GM12875 (cell line): Measurements from ENCODE around the gene FXYD7.

Source experiments
- H3K4me3 ChIP-seq: one replicate; pipeline ENCODE4 v1.5.1; 2011; ENCODE audit warnings: low read depth, low read length, control low read depth
- TF ChIP-seq, protein P1 (sequence below): IDR thresholded peaks from 2 replicates; pipeline ENCODE4 v1.5.1; 2011; ENCODE audit warnings: low read depth, mild to moderate bottlenecking, control low read depth, inconsistent platforms, low read length, moderate library complexity, borderline replicate concordance; ENCODE audit not compliant: insufficient read depth

Gene FXYD7

DNA sequence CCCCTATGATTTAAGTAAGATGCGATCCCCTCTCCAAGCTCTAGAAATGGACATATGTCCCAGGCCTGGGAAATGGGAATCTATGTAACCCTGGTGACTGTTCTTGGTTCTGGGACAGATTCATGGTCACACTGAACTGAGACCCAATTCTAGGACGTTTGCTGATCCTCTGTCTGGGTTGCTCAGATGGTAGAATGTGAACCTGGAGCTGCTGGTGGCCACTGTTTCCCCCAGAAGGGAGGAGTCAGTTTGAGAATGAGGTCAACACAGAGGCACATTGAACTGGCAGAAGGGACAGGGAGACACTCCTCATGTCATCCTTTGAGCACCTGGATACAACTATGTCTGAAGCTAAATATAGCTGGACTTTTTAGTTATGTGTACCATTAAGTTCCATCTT is 56.4 kb downstream of the FXYD7 start:
- TF ChIP-seq, protein P1, sequence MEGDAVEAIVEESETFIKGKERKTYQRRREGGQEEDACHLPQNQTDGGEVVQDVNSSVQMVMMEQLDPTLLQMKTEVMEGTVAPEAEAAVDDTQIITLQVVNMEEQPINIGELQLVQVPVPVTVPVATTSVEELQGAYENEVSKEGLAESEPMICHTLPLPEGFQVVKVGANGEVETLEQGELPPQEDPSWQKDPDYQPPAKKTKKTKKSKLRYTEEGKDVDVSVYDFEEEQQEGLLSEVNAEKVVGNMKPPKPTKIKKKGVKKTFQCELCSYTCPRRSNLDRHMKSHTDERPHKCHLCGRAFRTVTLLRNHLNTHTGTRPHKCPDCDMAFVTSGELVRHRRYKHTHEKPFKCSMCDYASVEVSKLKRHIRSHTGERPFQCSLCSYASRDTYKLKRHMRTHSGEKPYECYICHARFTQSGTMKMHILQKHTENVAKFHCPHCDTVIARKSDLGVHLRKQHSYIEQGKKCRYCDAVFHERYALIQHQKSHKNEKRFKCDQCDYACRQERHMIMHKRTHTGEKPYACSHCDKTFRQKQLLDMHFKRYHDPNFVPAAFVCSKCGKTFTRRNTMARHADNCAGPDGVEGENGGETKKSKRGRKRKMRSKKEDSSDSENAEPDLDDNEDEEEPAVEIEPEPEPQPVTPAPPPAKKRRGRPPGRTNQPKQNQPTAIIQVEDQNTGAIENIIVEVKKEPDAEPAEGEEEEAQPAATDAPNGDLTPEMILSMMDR, result no peak

DNA sequence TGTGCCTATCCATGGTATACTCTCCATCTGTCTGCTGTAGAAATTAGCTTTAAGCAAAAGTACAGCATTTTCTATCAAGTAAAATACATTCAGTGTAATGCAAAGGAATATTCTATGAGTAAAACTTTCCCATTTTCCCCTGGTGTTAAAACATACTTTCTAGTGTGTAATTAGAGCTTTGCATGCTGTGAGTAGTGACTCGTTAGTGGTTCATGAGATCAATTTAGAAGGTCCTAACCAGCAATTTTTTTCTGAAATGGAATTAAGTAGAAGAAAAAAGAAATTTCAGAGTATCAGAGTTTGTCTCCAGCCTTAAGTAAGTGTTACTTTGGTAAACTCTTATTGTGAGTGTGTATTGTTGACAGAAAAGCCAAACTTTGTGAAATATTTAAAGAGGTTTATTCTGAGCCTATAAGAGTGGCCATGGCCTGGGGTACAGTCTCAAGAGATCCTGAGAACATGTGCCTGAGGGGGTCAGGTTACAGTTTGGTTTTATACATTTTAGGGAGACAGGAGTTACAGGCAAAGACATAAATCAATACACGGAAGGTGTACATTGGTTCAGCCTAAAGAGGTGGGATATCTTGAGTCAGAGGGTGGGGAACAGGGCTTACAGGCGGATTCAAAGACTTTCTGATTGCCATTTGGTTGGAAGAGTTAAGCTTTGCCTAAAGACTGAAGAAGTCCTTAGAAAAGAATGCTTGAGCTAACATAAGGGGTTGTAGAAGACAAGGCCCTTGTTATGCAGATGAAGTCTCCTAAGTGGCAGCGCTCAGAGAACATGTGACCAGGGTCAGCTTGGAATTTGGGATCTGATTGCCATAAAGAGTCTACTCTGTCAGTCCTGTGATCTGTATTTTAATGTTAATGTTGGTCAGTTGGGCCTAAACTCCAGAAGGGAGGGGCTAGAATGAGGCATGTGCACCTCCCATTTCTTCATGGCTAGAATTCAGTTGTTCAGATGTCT is 60.0 kb downstream of the FXYD7 start:
- TF ChIP-seq, protein P1, result no peak
- H3K4me3 ChIP-seq, result no peak overlapping the region

More for the DNA sequence above, 56.4 kb downstream of the FXYD7 start:
- H3K4me3 ChIP-seq, result no peak overlapping the region
